HepG2 (cell line): ENCODE measurements around the gene TMUB1. TPM values are rescaled to one million over a fixed set of nuclear protein-coding genes. Genes with fewer than 3 reads are reported as not detected.

Source experiments
- BHLHE40 ChIP-seq: IDR thresholded peaks from 2 replicates; pipeline ENCODE4 v1.6.1; 2011; ENCODE audit warnings: low read length, improper control_type of control experiment
- KAT8 ChIP-seq: IDR thresholded peaks from 2 replicates; pipeline ENCODE4 v1.6.1; 2016; ENCODE audit warnings: missing genetic modification reagents, missing compliant biosample characterization
- MAX ChIP-seq: IDR thresholded peaks from 2 replicates; pipeline ENCODE4 v1.6.1; 2012; ENCODE audit warnings: inconsistent platforms
- MIER2 ChIP-seq: IDR thresholded peaks from 2 replicates; pipeline ENCODE4 v1.6.1; 2016; ENCODE audit warnings: missing biosample characterization, missing genetic modification reagents
- MXD4 ChIP-seq: IDR thresholded peaks from 2 replicates; pipeline ENCODE4 v1.6.1; 2016; ENCODE audit warnings: mild to moderate bottlenecking, missing biosample characterization, missing genetic modification reagents
- PHB2 ChIP-seq: fragments of 450-650 bp; IDR thresholded peaks from 2 replicates; pipeline ENCODE4 v1.6.1; 2018; ENCODE audit not compliant: partially characterized antibody
- SALL1 ChIP-seq: sonication (generic); formaldehyde crosslinking; IDR thresholded peaks from 2 replicates; pipeline ENCODE4 v1.8.0; 2022; ENCODE audit warnings: mild to moderate bottlenecking, missing genetic modification reagents
- THRA ChIP-seq: sonication (generic); formaldehyde crosslinking; IDR thresholded peaks from 2 replicates; pipeline ENCODE4 v1.4.0; 2020; ENCODE audit warnings: missing genetic modification reagents, borderline replicate concordance
- ZEB1 ChIP-seq: IDR thresholded peaks from 2 replicates; pipeline ENCODE4 v1.6.1; 2012; ENCODE audit warnings: mild to moderate bottlenecking, low read depth, inconsistent platforms; ENCODE audit not compliant: insufficient replicate concordance
- ZNF18 ChIP-seq: sonication (generic); formaldehyde crosslinking; IDR thresholded peaks from 2 replicates; pipeline ENCODE4 v1.8.0; 2022; ENCODE audit warnings: mild to moderate bottlenecking, missing genetic modification reagents; ENCODE audit not compliant: insufficient replicate concordance
- ZNF441 ChIP-seq: sonication (generic); formaldehyde crosslinking; IDR thresholded peaks from 2 replicates; pipeline ENCODE4 v1.7.0; 2021; ENCODE audit warnings: missing genetic modification reagents, borderline replicate concordance
- ZNF687 ChIP-seq: sonication (generic); formaldehyde crosslinking; IDR thresholded peaks from 2 replicates; pipeline ENCODE4 v1.5.1; 2020; ENCODE audit warnings: mild to moderate bottlenecking, missing genetic modification reagents, moderate library complexity
- ZNF704 ChIP-seq: sonication (generic); formaldehyde crosslinking; IDR thresholded peaks from 2 replicates; pipeline ENCODE4 v1.8.1; 2023; ENCODE audit warnings: mild to moderate bottlenecking, inconsistent platforms, moderate library complexity, missing genetic modification reagents, borderline replicate concordance
- ZNF768 ChIP-seq: sonication (generic); formaldehyde crosslinking; IDR thresholded peaks from 2 replicates; pipeline ENCODE4 v1.4.0; 2020; ENCODE audit warnings: missing genetic modification reagents
- ZNF800 ChIP-seq: sonication (generic); formaldehyde crosslinking; IDR thresholded peaks from 2 replicates; pipeline ENCODE4 v1.4.0; 2020; ENCODE audit warnings: missing genetic modification reagents
- polyA plus RNA-seq, 8 experiments: library from polyadenylated mRNA; depleted of rRNA in 3 of 8; stranded (reverse) in 7 of 8; unstranded in 1 of 8; fragments of >200 nt; fragmentation: Illumina TruSeq in 4 of 8; extraction: Trizol in 4 of 8; gene quantifications; 2 replicates each; pipeline versions ENCODE4 v1.2.1 to v1.2.3, GENCODE V29; 2011 to 2016; ENCODE audit warnings: low read depth in 4 of 8, missing spikeins in 1 of 8, mixed read lengths in 1 of 8; ENCODE audit not compliant: insufficient read depth in 1 of 8
- total RNA-seq, 5 experiments: library from RNA; depleted of rRNA; stranded (reverse); fragments of >200 nt; fragmentation: Illumina TruSeq; extraction: Trizol; gene quantifications; 2 replicates each; pipeline ENCODE4 v1.2.3, GENCODE V29; 2016; ENCODE audit warnings: low read depth in 1 of 5

The TMUB1 gene
- total and polyA plus RNA-seq, 2 of the 13 experiments (the other 11 are each of a cell fraction or from before 2014, with no cell fraction given) = 44.8 to 51.6 TPM

- TF ChIP-seq ZNF687 (CRISPR knock-in tag) = peak; percentile 54
- TF ChIP-seq ZNF704 = no peak
- TF ChIP-seq KAT8 (CRISPR knock-in tag) = no peak
- TF ChIP-seq MIER2 (CRISPR knock-in tag) = peak; percentile 91
- TF ChIP-seq PHB2 = no peak
- TF ChIP-seq ZEB1 = no peak
- no peak for TF ChIP-seq ZNF441 (CRISPR knock-in tag)
- TF ChIP-seq ZNF18 = no peak
- TF ChIP-seq SALL1 (CRISPR knock-in tag) = peak; percentile 14; the same call in 1 of the 2 replicates
- TF ChIP-seq BHLHE40 = peak; percentile 79
- peak; percentile 52 for TF ChIP-seq MAX
- peak; percentile 28; the same call in 1 of the 2 replicates for TF ChIP-seq ZNF768 (CRISPR knock-in tag)
- peak; percentile 97 for TF ChIP-seq ZNF800 (CRISPR knock-in tag)
- no peak for TF ChIP-seq THRA
- 0 out of 2 replicates have a peak, but pooled peaks have one; percentile 44 for TF ChIP-seq MXD4 (CRISPR knock-in tag)
Observed at GRCh38 chr7:151051108-151051507, 32.2 kb downstream of the TMUB1 start (continued).
